ENCODE data around the gene TRIM29.

TRIM29 gene

GRCh38 chr11:120122924-120123683 lies 14.8 kb downstream of the TRIM29 start:
- DNase-seq (ENCODE audit: low read depth in 2 of 2) = no peak

GRCh38 chr11:120121914-120122473 lies 15.9 kb downstream of the TRIM29 start:
- no peak for DNase-seq (ENCODE audit: low read depth in 2 of 2)

GRCh38 chr11:120121336-120121735 lies 16.6 kb downstream of the TRIM29 start:
- no peak for DNase-seq (ENCODE audit: low read depth in 2 of 2)

GRCh38 chr11:120120805-120121335 lies 17.0 kb downstream of the TRIM29 start:
- DNase-seq (ENCODE audit: low read depth in 2 of 2) = no peak

- no peak for DNase-seq (ENCODE audit: low read depth in 2 of 2)
These were observed 18.8 kb downstream of the TRIM29 start for GRCh38 chr11:120119121-120119520.

GRCh38 chr11:120117991-120118390 lies 19.9 kb downstream of the TRIM29 start:
- no peak for DNase-seq (ENCODE audit: low read depth in 2 of 2)

GRCh38 chr11:120116966-120117365 lies 20.9 kb downstream of the TRIM29 start:
- no peak for DNase-seq (ENCODE audit: low read depth in 2 of 2)

- no peak for DNase-seq (ENCODE audit: low read depth in 2 of 2)
These were observed 22.5 kb downstream of the TRIM29 start for GRCh38 chr11:120115272-120116000.

- DNase-seq (ENCODE audit: low read depth in 2 of 2) = no peak
These were observed 25.6 kb downstream of the TRIM29 start for GRCh38 chr11:120112174-120112796.

GRCh38 chr11:120109531-120109930 lies 28.4 kb downstream of the TRIM29 start:
- no peak for DNase-seq (ENCODE audit: low read depth in 2 of 2)

GRCh38 chr11:120108785-120109168 lies 29.1 kb downstream of the TRIM29 start:
- DNase-seq (ENCODE audit: low read depth in 2 of 2) = no peak

- DNase-seq (ENCODE audit: low read depth in 2 of 2) = peak; percentile 7 to 13
These were observed 29.6 kb downstream of the TRIM29 start for GRCh38 chr11:120108154-120108784.

- DNase-seq (ENCODE audit: low read depth in 2 of 2) = no peak
These were observed 30.2 kb downstream of the TRIM29 start for GRCh38 chr11:120107692-120108091.

- no peak for DNase-seq (ENCODE audit: low read depth in 2 of 2)
These were observed 31.4 kb downstream of the TRIM29 start for GRCh38 chr11:120106354-120107150.

GRCh38 chr11:120105576-120105975 lies 32.3 kb downstream of the TRIM29 start:
- no peak for DNase-seq (ENCODE audit: low read depth in 2 of 2)

- no peak for DNase-seq (ENCODE audit: low read depth in 2 of 2)
These were observed 33.8 kb downstream of the TRIM29 start for GRCh38 chr11:120104041-120104565.

- DNase-seq (ENCODE audit: low read depth in 2 of 2) = no peak
These were observed 35.1 kb downstream of the TRIM29 start for GRCh38 chr11:120102864-120103122.

- DNase-seq (ENCODE audit: low read depth in 2 of 2) = no peak
These were observed 35.7 kb downstream of the TRIM29 start for GRCh38 chr11:120102050-120102863.

- no peak for DNase-seq (ENCODE audit: low read depth in 2 of 2)
These were observed 39.4 kb downstream of the TRIM29 start for GRCh38 chr11:120098503-120099020.

Data from fibroblast of skin of left quadriceps (primary cell).